ENCODE data around the gene PLD5. TPM values are rescaled to one million over a fixed set of nuclear protein-coding genes. Genes with fewer than 3 reads are reported as not detected.
"Not testable (repeated sequence)": the region's sequence is repeated elsewhere in the genome, so short reads cannot be mapped to it uniquely, and the experiment has no call there.

Gene PLD5
- total RNA-seq, 1 donor from 2014 or later, result not detected

DNA sequence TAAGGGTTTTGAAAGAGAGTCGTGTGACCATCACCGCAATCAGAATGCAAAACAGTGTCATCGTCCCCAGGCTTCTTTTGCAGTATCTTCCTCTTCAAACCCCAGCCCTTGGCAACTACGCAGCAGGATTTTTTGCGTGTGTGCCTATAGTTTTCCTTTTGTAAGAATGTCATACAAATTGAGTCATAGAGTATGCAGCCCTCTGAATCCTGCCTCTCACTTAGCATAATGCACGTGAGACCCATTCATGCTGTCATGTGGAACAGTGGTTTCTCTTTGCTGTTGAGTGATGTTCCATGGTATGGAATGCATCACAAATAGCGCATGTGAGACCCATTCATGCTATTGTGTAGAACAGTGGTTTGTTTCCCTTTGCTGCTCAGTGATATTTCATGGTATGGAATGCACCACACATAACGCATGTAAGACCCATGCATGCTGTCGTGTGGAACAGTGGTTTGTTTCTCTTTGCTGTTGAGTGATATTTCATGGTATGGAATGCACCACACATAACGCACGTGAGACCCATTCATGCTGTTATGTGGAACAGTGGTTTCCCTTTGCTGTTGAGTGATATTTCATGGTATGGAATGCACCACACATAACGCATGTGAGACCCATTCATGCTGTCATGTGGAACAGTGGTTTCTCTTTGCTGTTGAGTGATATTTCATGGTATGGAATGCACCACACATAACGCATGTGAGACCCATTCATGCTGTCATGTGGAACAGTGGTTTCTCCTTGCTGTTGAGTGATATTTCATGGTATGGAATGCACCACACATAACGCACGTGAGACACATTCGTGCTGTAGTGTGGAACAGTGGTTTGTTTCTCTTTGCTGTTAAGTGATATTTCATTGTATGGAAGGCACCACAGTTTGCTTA is 299.4 kb downstream of the PLD5 start:
- ATAC-seq; intact Hi-C loops (cut with micrococcal nuclease); DNase-seq: not testable (repeated sequence)

DNA sequence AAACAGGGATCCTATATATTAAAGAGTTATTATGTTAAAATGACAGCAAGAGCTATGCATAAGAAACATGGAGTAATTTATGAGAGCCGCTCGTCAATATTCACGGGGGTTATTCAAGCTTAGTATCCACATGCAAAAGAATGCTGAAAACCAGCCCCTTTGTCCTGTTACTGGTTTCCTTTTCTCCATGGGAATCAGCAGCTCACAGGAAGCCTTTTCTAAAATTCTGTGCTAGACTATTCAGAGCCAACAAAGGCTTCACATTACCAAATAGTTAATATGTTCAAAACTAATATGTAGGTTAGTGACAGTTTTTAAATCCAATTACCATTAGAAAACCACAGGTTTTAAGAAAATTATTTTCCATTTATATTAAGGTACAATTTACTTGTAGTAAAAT is 300.0 kb downstream of the PLD5 start:
- ATAC-seq, result no peak
- DNase-seq, result no peak
- intact Hi-C loops (cut with micrococcal nuclease), result no loop called here

DNA sequence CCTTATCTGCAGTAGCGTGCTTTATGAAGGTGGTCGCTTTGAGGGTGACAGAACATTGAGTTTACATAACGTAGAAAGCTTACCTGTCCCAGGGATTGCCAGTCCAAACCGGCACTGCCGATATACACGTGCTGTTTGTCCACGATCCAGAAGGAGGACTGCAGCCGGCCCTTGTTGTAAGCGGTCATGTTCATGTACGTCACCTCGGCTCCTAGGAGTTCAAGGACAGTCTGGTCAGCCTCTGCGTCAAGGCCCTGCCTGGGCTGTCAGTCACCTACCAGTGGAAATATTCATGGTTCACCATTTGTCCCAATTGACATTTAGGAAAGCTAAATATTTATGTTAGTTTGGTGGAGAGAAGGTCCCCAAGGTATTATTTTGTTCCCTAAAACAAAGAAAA is 304.6 kb downstream of the PLD5 start:
- intact Hi-C loops (cut with micrococcal nuclease), result no loop called here
- DNase-seq (no peak), ATAC-seq (no peak)

DNA sequence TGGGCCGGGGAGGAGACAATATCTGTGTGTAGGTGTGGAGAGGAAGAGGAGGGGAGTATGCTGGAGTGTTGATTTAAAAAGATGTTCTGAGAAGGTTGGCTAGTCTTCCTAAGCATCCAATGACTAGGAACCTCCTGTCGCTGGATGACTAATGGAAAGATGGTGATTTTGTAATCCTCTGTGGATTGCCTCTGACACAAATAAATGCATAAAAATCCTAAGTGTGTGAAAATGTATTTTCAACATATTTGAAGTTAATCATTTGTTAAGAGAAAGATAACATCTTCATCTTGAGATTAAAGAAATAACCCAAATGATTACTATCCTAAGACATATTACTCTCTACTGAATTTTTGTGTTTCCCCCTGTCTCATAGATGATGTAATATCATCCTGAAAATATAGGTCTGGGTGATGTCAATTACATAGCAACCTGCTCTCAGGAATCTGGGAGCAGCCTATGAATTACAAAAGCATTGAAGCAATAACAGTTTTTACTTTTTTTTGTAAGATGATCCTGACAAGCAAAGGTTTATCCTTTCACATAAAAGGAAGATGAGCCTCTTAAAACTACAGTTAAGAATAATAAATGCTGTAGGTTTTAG is 305.1 kb downstream of the PLD5 start:
- no peak for DNase-seq
- intact Hi-C loops (cut with micrococcal nuclease), result no loop called here
- no peak for ATAC-seq

DNA sequence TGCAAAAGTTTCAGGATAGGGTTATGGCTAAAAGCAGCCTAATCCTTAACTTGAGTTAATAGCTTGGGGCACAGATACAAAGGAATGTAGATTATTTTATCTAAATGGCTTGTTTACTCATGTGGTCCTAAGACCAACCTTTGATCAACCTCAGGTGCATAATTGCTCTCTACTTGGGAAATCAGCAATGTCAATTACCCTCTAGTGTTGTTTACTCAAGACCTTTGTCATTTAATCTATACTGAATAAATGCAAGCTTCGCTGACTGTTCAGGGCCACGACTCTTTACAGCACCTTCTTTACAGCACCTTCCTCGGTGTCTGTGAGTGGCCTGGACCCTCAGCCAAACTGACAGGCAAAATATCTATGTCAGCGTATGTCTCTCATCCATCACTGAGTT is 308.1 kb downstream of the PLD5 start:
- intact Hi-C loops (cut with micrococcal nuclease), result no loop called here
- ATAC-seq, result no peak

DNA sequence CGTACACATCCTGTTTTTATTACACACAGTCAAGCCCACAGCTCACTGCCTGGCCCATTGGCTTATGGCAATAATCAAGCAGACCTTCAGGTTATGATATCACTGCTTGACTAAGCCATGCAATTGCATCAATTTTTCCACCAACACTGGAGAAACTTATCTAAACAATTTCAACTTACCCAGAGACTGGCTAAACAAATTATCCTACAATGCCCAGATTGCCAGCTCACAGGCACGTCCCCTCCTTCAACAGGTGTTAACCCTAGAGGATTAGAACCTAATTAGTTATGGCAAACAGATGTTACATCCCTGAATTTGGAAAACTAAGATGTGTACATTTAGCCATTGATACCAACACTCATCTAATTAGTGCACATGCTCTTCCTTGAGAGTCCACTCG is 310.0 kb downstream of the PLD5 start:
- intact Hi-C loops (cut with micrococcal nuclease); ATAC-seq; DNase-seq: not testable (repeated sequence)

More for the DNA sequence above, 308.1 kb downstream of the PLD5 start:
- DNase-seq, result no peak

DNA sequence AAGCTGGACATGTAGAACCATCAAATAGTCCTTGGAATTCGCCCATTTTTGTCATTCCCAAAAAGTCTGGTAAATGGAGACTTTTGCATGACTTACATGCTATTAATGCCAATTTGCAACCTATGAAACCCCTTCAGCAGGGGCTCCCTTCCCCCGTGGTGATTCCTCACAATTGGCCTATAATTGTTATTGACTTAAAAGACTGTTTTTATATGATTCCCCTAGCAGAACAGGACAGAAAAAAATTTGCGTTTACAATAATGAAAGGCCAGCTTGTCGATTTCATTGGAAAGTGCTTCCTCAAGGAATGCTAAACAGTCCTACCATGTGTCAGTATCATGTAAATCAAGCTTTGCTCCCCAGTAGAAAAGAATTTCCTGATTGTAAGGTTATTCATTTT is 311.5 kb downstream of the PLD5 start:
- intact Hi-C loops (cut with micrococcal nuclease); DNase-seq; ATAC-seq: not testable (repeated sequence)

DNA sequence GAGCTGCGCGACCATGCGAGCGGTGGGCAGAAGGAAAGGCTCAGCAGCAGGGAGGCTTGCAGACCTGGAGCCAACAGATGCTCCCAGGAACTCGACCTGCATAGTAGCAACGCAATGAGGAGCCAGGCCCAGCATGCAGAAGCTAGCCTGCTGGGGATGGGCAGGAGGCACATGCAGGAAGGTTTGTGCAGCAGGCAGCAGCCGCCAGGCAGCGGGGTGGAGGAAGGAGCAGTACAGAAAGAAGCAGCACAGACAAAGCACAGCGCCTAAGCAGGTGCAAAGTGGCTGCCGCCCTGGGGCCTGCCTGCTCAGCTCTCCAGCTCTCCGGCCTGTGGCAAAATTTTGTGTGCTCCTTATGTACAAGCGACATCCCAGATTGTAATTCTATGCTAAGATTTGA is 312.1 kb downstream of the PLD5 start:
- no peak for DNase-seq
- ATAC-seq, result no peak
- intact Hi-C loops (cut with micrococcal nuclease), result no loop called here

DNA sequence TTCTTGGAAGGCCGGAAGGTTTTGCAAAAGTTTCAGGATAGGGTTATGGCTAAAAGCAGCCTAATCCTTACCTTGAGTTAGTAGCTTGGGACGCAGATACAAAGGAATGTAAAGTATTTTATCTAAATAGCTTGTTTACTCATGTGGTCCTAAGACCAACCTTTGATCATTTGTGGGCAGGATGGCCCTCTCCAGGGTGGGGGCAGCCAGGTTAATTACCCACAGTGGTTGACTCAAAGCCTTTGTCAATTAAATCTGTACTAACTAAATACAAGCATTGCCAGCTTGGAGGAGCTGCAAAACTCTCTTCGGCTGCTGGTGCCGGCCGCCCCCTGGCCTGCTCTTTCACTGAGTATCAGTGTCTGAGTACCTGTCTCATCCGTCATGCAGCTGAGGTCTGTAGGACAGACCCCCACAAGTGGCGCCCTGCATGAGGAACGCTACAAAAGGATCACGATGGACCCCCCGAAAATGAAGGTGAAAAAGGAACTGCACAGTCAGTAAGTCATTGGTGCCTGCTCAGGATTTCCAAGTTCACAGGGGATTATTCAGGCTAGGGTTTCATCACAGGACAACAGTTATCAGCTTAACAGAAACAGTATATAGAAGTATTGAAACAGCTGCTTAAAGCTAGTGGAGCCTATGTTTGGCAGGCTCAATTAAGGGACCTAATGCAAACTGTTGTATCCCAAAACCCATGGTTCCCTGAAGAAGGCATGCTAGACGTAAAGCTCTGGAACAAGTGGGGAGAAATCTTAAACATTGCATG is 313.1 kb downstream of the PLD5 start:
- ATAC-seq, result no peak
- intact Hi-C loops (cut with micrococcal nuclease), result no loop called here
- DNase-seq, result no peak

DNA sequence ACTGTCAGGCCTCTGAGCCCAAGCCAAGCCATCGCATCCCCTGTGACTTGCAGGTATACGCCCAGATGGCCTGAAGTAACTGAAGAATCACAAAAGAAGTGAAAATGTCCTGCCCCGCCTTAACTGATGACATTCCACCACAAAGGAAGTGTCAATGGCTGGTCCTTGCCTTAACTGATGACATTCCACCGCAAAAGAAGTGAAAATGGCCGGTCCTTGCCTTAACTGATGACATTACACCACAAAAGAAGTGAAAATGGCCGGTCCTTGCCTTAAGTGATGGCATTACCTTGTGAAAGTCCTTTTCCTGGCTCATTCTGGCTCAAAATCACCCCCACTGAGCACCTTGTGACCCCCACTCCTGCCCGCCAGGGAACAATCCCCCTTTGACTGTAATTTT is 314.2 kb downstream of the PLD5 start:
- DNase-seq; intact Hi-C loops (cut with micrococcal nuclease); ATAC-seq: not testable (repeated sequence)

DNA sequence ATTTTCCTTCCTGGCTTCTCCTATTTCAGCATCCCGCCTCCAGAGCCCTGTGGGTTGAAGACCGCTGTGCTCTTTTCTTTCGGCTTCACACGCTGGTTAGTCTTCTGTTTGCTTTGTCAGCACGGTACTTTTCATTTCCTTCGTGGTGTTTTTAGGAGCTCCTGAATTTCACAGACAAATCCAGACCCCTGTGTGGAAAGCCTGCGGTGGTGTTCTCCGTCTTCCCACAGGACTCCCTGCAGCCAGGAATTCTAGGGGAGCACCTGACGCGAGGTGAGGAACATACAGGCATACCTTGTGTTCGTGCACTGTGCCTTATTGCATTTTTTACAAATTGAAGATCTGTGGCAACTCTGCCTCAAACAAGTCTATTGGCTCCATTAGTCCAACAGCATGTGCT is 315.4 kb downstream of the PLD5 start:
- no peak for DNase-seq
- ATAC-seq, result no peak
- intact Hi-C loops (cut with micrococcal nuclease), result no loop called here

DNA sequence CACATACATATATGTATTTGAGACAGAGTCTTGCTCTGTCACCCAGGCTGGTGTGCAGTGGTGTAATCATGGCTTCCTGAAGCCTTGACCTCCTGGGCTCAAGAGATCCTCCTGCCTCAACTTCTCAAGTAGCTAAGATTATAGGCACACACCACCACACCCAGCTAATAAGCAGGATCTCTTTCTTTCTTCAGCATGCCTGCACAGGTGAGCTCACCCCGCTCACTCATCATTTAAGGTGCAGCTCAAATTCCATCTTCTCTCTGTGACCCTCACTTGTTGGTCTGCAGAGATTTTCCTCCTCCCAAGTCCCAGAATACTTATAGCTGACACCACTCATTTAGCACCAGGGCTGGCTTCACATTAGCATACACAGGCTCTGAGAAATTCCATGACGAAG is 316.5 kb downstream of the PLD5 start:
- intact Hi-C loops (cut with micrococcal nuclease), result no loop called here
- DNase-seq (no peak), ATAC-seq (no peak)

DNA sequence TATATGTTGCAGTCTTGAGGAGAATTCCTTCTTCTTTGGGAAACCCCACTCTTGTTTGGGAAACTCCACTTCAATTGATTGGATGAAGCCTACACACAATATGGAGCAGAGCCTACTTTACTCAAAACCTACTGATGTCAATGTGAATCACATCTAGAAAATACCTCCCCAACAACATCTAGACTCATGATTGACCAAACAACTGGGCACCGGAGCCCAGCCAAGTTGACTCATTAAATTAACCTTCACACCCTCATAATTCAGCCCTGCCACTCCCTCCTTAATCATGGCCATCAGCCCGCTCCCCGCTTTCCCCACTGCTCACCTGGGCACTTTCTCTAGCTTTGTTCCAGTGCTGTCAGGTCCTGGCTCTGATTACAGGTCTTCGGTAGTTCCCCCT is 317.5 kb downstream of the PLD5 start:
- intact Hi-C loops (cut with micrococcal nuclease), result no loop called here
- no peak for DNase-seq
- ATAC-seq, result no peak

DNA sequence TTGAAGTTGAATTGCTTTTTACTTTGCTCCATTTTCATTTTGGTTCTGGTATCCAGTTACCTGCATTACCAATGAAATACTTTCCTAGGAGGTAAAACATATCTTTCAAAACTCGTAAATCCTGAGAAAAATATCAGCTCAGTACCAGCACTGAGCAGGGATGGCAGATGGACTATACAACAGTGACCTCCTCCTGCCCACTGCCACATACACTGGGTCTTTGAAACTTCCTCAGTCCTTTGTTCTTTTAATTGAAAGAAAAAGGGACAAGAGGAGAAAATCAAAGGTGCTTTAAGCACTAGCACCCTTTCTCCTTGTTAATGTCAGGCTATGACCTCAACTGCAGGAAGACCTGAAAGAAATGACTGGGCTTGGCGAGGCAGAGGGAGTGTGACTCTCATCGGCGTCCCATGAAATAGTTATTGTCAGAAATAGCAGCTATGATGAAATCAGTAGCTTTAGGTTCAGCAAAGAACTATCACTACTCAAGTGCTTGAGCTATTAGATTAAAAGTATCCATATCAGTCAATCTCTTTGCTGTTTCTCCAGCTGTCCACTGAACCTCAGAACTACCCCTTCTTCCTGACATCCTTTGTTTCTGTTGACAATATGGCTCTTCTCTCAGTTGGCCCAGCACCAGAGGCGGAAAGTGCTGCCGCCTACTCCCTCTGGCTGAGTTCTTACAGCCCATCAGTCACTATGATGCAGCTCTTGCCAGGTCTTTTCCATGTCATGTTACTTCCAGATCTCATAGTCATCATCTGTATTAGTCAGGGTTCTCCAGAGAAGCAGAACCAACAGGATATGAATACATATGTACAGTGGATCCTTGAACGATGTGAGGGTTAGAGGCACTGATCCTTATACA is 318.6 kb downstream of the PLD5 start:
- DNase-seq, result no peak
- ATAC-seq, result no peak
- intact Hi-C loops (cut with micrococcal nuclease), result no loop called here

DNA sequence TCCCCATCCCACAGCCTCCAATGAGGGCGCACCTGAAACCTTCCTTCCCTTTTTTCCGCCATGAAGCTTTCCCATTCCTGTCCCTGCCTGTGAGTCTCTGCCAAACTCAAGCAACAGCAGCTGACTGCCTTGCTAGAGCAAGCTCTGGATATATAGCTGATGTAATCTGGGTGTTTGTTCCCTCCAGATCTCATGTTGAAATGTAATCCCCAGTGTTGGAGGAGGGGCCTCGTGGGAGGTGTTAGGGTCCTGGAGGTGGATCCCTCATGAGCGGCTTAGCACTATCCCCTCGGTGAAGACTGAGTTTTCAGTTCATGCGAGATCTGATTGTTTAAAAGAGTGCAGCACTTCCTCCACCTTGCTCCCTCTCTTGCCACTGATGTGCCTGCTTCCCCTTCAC is 321.2 kb downstream of the PLD5 start:
- ATAC-seq, result no peak
- intact Hi-C loops (cut with micrococcal nuclease), result no loop called here
- no peak for DNase-seq

DNA sequence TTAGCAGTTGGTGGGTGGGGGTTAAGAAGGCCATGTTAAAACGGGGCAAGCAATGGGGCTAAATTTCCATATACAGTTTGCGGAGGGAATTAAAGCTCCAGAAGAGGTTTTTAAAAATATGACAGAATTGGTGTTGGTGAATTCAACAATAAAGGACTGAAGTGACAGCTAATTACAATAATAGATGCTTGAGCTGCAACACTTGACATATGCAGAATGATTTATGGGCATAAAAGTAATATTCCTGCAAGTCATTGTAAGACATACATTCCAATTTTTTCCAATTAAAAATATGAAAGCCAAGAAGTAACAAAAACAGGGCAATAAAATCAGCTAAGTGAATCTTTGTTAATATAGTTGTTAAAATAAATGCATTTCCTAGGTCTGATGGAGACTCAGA is 323.4 kb downstream of the PLD5 start:
- intact Hi-C loops (cut with micrococcal nuclease), result no loop called here
- no peak for DNase-seq
- ATAC-seq, result no peak

DNA sequence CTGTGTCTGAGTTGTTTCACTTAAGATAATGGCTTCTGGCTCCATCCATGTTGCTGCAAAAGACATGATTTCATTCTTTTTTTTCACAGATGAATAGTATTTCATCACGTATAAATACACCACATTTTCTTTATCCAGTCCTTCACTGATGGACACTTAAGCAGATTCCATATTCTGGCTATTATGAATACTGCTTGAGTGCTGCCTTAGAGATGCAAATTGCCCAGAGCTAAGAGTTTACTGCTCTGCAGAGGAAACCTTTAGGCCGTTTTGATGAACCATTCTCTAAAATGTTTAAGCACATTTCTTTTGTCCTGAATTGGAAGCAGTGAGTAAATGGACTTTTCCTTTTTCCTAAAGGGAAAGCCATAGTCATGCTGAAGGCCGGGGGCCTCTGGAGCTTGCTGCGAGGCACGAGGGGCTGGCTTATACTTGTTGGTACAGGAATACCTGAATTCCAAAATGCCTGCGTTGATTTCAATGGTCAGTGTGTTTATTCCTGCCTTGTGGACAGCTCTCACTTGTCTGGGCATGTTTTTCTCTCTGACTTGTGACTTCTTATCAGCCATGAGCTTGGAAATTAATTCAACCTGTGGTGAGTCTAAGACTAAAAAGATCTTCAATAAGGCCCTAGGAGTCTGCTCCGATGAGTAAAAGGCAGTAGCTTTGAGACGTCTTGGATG is 324.6 kb downstream of the PLD5 start:
- no peak for ATAC-seq
- DNase-seq, result no peak
- intact Hi-C loops (cut with micrococcal nuclease), result no loop called here
